GM12801 (cell line): ENCODE measurements around the gene HOMER3.

ENCODE experiments used
- CTCF ChIP-seq: IDR thresholded peaks from one replicate; pipeline ENCODE4 v1.5.1; 2011; ENCODE audit warnings: control low read depth; ENCODE audit not compliant: insufficient read length; ENCODE audit errors: extremely low read depth

HOMER3 gene

GRCh38 chr19:18919900-18920214 lies 21.2 kb downstream of the HOMER3 start:
- TF ChIP-seq CTCF = no peak

- no peak for TF ChIP-seq CTCF
Measured at GRCh38 chr19:18919086-18919899, 21.7 kb downstream of the HOMER3 start, which contains the start of the genes COPE and DDX49. Gene COPE, minus strand, starts transcription at chr19:18919387. Its CDS starts 39 bp downstream, at chr19:18919348. Gene DDX49, plus strand, starts transcription at chr19:18919715. Its CDS starts 27 bp downstream, at chr19:18919742.

GRCh38 chr19:18915639-18916038 lies 25.4 kb downstream of the HOMER3 start:
- TF ChIP-seq CTCF = no peak

- TF ChIP-seq CTCF = no peak
Measured at GRCh38 chr19:18913466-18913865, 27.6 kb downstream of the HOMER3 start.

- TF ChIP-seq CTCF = no peak
Measured at GRCh38 chr19:18912933-18913332, 28.1 kb downstream of the HOMER3 start.

- TF ChIP-seq CTCF = no peak
Measured at GRCh38 chr19:18910801-18911436, 30.1 kb downstream of the HOMER3 start.

GRCh38 chr19:18910010-18910409 lies 31.0 kb downstream of the HOMER3 start:
- TF ChIP-seq CTCF = no peak
